Vagina (tissue), 2 donors: ENCODE data around the gene SLC4A1. TPM values are rescaled to one million over a fixed set of nuclear protein-coding genes. Genes with fewer than 3 reads are reported as not detected.

Experiments
- DNase-seq, 2 donors: peaks; one replicate each; pipeline ENCODE4 v3.0.0-alpha.2; 2017; ENCODE audit errors: extremely low spot score in 2 of 2
- H3K27ac ChIP-seq: fragments of 200-600 bp; sonication (generic); one replicate; pipeline ENCODE4 v1.5.1; 2019
- H3K27me3 ChIP-seq: fragments of 200-600 bp; sonication (generic); one replicate; pipeline ENCODE4 v1.5.1; 2019
- H3K36me3 ChIP-seq, 2 donors: fragments of 200-600 bp; sonication (generic); one replicate each; pipeline ENCODE4 v1.5.1; 2017 to 2019
- H3K4me1 ChIP-seq: fragments of 200-600 bp; sonication (generic); one replicate; pipeline ENCODE4 v1.5.1; 2019
- H3K4me3 ChIP-seq, 2 donors: fragments of 200-600 bp; sonication (generic); 1 replicate in 1 of 2; 2 replicates in 1 of 2; pipeline ENCODE4 v1.5.1; 2016 to 2019
- H3K9me3 ChIP-seq: fragments of 200-600 bp; sonication (generic); one replicate; pipeline ENCODE4 v1.5.1; 2019
- CTCF ChIP-seq, 3 experiments: fragments of 450-650 bp in 2 of 3; fragments of 200-600 bp in 1 of 3; sonication (generic) in 1 of 3; IDR thresholded peaks; one replicate each; pipeline ENCODE4 v1.5.1; 2017 to 2019; ENCODE audit warnings: antibody characterized with exemption in 3 of 3, mild to moderate bottlenecking in 2 of 3, moderate library complexity in 2 of 3
- POLR2A ChIP-seq, 2 donors: fragments of 450-650 bp; IDR thresholded peaks; one replicate each; pipeline ENCODE4 v1.6.1; 2017; ENCODE audit warnings: antibody characterized with exemption in 2 of 2, mild to moderate bottlenecking in 2 of 2, moderate library complexity in 2 of 2
- POLR2AphosphoS5 ChIP-seq, 2 donors: sonication (generic); formaldehyde crosslinking; IDR thresholded peaks; one replicate each; pipeline ENCODE4 v1.9.0; 2017; ENCODE audit warnings: antibody characterized with exemption in 2 of 2, mild to moderate bottlenecking in 2 of 2, low read depth in 1 of 2; ENCODE audit not compliant: insufficient read depth in 1 of 2
- intact Hi-C: fragments of 100-400 bp; cut with DNase I; formaldehyde crosslinking; loops from one replicate; pipeline ENCODE4 v1.15.1; 2023
- total RNA-seq: library from RNA; depleted of rRNA; stranded (reverse); fragments of >200 nt; gene quantifications from one replicate; pipeline ENCODE4 v1.2.3, GENCODE V29; 2016

Gene SLC4A1
- total RNA-seq, 1 donor from 2014 or later, result not detected

- H3K4me3 ChIP-seq, result no peak overlapping the region
- intact Hi-C loops, result no loop called here
- DNase-seq, result no peak
- H3K4me1 ChIP-seq, result no peaks in the 10 kb centered on the region
- no peak overlapping the region for H3K27ac ChIP-seq
- no peaks in the 10 kb centered on the region for H3K27me3 ChIP-seq
- no peaks in the 10 kb centered on the region for H3K9me3 ChIP-seq
- no peaks in the 10 kb centered on the region for H3K36me3 ChIP-seq
- TF ChIP-seq CTCF (IDR thresholded peaks at IDR 0.05), result no peak
- TF ChIP-seq POLR2A (IDR thresholded peaks at IDR 0.05), result no peak
- no peak for TF ChIP-seq POLR2AphosphoS5 (IDR thresholded peaks at IDR 0.05; ENCODE audit: insufficient read depth in 1 of 2, low read depth in 1 of 2)
Observed at GRCh38 chr17:44272321-44272951, 4.5 kb upstream of the SLC4A1 start.

GRCh38 chr17:44269535-44270240 lies 1.8 kb upstream of the SLC4A1 start:
- no peak overlapping the region for H3K4me3 ChIP-seq
- no peak for DNase-seq
- intact Hi-C loops, result no loop called here
- H3K27ac ChIP-seq, result no peak overlapping the region
- TF ChIP-seq POLR2AphosphoS5 (IDR thresholded peaks at IDR 0.05; ENCODE audit: insufficient read depth in 1 of 2, low read depth in 1 of 2) (no peak), CTCF (IDR thresholded peaks at IDR 0.05) (no peak), POLR2A (IDR thresholded peaks at IDR 0.05) (no peak)
- no peaks in the 10 kb centered on the region for H3K27me3 ChIP-seq
- no peaks in the 10 kb centered on the region for H3K9me3 ChIP-seq
- H3K36me3 ChIP-seq, result no peaks in the 10 kb centered on the region
- H3K4me1 ChIP-seq, result no peaks in the 10 kb centered on the region

- Histone ChIP-seq H3K4me3 (no peak overlapping the region), H3K9me3 (no peaks in the 10 kb centered on the region), H3K4me1 (no peaks in the 10 kb centered on the region), H3K27me3 (no peaks in the 10 kb centered on the region), H3K27ac (no peak overlapping the region), H3K36me3 (no peaks in the 10 kb centered on the region)
- TF ChIP-seq CTCF (IDR thresholded peaks at IDR 0.05), result no peak
- no peak for TF ChIP-seq POLR2AphosphoS5 (IDR thresholded peaks at IDR 0.05; ENCODE audit: insufficient read depth in 1 of 2, low read depth in 1 of 2)
- TF ChIP-seq POLR2A (IDR thresholded peaks at IDR 0.05), result no peak
- intact Hi-C loops, result no loop called here
- DNase-seq, result no peak
Observed at GRCh38 chr17:44268709-44269534, 987 bp upstream of the SLC4A1 start.

GRCh38 chr17:44267165-44267455 lies 825 bp downstream of the SLC4A1 start:
- intact Hi-C loops, result no loop called here
- Histone ChIP-seq H3K4me1 (no peaks in the 10 kb centered on the region), H3K36me3 (no peaks in the 10 kb centered on the region), H3K4me3 (no peak overlapping the region), H3K9me3 (no peaks in the 10 kb centered on the region), H3K27ac (no peak overlapping the region), H3K27me3 (no peaks in the 10 kb centered on the region)
- no peak for TF ChIP-seq POLR2A (IDR thresholded peaks at IDR 0.05)
- TF ChIP-seq POLR2AphosphoS5 (IDR thresholded peaks at IDR 0.05; ENCODE audit: insufficient read depth in 1 of 2, low read depth in 1 of 2), result no peak
- TF ChIP-seq CTCF (IDR thresholded peaks at IDR 0.05), result no peak
- DNase-seq, result no peak
